HG02938 (cell line): Measurements from ENCODE around the gene MAPK9.
"Not testable (repeated sequence)": the region's sequence is repeated elsewhere in the genome, so short reads cannot be mapped to it uniquely, and the experiment has no call there.

Experiments
- ATAC-seq: cut with Tn5 transposase; IDR thresholded peaks from one replicate; pipeline ENCODE4 v1.9.1; 2021; ENCODE audit warnings: mild to moderate bottlenecking, moderate library complexity; ENCODE audit not compliant: unreplicated experiment

MAPK9 gene

DNA sequence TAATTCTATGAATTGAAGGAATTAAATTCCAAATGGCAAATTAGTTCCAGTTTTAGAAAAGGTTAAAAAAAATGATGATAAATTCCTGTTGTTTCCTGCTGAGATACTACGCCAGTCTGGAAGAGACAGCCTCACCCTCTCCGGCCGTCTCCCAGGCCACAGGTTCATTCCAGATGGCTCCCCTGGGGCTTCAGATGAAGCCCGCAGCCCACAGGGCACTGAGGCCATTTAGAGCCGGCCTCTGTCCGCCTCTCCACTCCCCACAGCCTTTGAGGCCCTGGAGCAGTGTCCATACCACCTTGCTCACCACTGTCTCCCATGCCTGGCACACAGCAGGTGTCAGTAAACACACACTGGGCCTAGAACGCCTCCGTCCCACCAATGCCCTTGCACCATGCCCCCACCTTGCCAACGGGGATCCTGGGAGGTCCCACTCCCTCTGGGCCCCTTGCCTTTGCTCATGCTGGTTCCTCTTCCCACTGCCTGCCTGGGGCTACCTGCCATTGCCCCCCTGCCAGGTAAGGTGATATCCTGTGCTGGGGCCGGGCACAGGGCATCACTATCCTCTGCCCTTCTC, 35.2 kb upstream of the MAPK9 start:
- no peak for ATAC-seq

DNA sequence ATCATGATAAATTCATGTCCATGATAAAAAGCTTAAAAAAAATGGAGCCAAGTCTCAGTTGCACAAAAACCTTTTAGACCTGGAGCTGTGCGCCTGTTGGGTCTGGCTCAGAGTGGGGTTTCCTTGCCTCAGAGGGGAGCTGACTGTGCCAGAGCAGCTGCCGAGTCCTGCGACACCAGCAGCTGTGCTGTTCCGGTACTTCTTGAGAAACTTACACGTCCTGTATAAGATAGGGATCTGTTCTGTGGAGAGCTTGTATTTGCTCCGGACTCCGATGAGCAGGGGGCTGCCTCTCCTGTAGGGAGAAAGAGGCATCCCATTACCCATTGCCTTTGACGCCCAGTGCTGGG, 32.7 kb upstream of the MAPK9 start:
- no peak for ATAC-seq

DNA sequence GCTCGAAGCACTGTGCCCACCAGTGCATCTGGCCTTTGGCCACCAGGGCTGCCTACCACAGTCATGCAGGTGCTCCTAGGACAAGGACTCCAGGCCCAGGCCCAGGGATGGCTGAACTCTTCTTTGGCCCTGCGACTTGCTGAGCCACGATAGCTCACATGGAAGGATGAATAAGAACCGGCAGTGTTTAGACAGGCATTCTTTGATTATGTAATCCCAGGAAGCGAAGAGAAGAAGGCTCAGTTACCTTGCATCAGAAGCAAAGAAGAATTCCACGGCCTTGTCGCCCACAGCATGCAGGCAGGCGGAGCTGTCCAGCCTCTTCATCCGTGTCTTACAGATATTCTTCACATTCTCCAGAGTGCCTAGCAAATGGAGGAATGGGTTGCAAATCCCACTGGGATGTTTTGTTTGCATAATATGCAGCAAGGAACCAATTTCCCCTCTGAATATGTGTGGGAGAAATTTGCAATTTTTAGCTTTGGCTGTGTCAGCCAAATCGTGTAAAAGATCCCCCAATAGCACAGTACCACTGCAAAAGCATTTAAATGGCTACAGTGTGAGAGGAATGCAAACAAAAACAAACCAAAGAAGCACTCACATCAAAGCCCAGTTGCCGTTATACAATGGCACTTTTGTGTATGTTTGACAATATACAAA, 32.2 kb upstream of the MAPK9 start:
- ATAC-seq, result no peak

DNA sequence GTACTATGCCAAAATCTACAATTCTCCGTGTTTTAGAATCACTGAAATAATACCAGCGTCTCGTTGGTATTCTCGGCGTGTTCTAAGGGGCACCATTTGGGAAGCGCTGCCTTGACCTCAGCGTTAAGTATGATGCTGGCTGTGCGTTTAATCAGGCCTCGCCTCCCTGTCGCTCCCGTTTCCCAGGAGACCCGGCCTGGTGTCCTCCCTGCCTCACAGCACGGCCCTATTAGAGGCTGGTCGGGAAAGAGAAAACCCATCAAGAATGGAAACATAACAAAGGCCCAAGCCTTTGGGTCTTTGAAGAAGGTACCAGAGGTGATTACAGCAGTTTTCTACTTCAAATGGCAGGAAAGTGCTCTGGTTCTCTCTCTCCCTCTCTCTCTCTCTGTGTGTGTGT, 31.3 kb upstream of the MAPK9 start:
- ATAC-seq, result no peak

DNA sequence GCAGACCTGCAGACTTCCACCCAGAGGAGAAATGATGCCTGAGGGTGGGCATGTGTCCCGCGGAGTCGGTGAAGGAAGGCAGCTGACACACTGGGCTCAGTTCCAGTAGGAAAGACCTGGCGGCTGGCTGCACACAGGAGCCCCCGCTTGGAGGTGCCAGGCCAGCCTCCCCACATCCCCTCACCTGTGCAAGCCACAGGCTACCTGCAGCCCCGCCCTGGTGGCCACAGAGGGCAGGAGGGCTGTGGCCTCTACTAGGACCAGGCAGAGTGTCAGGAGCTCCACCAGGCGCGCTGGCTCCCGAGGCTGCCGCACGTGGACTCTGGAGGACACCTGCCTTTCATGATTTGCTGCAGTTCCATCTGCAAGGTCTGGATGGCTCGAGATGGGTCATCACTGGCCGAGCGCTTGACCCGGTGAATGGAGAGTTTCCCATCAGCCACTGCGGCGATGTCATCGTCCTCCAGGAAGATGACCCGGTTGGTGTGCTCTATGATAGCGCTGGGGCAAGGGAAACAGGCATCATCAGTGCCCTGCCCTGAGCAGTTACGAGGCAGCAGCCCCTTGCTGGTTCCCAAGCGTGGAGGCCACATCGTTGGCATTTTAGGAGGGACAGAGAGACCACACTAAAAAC, 26.7 kb upstream of the MAPK9 start:
- ATAC-seq, result no peak

DNA sequence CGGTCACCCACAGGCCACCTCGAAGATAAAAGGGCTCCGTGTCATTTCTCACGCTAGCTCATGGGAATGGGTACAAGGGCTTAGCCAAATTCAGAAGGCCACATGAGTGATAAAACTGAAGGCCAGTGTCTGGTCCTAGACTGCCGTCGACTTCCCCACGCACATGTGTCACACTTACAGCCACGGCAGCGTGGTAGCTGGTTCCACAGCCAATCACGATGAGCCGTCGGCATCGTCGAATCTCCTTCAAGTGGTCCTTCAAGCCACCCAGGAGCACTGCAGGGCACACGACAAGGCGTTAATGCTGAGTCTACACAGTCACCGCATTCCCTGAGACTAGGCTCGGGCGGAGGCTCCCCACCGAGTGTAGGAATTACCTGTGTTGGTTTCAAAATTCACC, 24.7 kb upstream of the MAPK9 start:
- ATAC-seq, result no peak

DNA sequence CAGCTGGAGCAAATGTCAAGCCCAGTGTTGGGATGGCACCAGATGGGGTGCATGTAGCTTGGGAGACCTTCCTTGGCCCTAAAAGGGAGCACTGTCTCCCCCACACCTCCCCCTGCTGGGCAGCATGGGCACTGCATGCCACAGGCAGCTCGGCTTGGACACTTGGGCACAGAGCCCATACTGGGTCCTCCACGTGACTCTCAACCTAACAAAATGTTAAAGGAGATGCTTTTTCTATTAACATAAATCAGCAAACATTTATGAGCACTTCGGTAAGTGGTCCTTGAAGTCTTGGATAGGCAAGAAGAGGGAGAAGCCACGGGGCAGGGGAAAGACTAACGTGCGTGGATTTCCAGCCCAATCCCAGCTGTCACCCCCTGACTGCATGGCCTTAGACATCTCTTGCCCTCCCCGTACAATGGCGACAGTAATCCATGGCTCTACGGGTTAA, 23.9 kb upstream of the MAPK9 start:
- ATAC-seq, result peak; percentile 73

DNA sequence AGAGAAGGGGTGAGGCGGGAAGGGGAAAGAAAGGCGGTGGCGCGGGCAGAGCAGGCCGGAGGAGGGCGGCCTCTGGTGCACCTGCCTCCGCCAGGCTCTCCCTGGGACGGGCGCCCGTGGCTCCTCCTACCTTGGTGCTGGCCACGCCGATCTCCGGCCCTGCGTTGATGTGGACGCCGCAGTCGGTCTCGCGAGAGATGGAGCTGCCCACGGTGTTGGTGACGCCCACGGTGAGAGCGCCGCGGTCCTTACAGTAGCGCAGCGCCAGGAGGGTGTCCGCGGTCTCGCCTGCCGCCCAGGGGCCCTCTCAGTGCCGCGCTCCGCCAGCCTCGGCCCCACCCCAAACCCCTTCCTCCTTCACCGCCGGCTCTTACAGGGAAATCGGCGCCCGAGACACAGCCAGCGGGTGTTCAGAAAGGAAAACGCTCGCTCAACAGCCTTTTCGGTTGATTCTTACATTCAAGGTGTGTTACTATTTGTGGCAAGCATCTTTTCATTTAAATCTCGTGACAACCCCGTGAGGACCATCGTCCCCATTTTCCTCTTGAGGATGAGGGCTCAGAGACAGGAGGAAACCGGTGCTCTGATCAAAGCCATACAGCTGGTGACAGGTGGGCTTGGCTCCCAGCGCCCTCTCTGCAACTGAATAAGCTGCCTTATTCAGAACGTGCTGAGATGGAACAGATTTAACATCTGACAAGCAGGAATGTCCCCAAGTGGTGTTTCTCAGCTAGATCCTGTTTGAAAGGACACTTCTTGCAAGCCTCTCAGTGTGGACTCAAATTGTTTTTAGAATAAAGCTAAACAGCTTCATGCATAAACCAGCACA, 22.0 kb upstream of the MAPK9 start:
- ATAC-seq, result no peak

DNA sequence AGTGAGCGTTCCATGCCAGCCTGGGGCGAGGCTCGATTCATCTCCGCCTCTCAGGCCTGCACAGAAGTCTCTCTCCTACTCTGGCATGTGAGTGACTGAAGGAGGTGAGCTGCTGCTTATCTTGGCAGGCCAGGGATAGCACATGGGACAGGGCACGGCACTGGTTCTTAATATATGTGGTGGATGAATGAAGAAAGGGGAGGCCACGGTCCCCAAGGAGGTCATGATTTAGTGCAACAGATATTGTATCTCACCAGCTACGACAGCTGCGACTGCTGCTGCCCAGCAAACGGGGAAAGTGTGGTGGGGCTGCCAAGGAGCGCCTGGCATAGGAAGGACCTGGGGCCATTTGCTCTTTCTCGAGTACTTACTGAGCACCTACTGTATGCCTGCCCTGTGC, 19.3 kb upstream of the MAPK9 start:
- no peak for ATAC-seq

DNA sequence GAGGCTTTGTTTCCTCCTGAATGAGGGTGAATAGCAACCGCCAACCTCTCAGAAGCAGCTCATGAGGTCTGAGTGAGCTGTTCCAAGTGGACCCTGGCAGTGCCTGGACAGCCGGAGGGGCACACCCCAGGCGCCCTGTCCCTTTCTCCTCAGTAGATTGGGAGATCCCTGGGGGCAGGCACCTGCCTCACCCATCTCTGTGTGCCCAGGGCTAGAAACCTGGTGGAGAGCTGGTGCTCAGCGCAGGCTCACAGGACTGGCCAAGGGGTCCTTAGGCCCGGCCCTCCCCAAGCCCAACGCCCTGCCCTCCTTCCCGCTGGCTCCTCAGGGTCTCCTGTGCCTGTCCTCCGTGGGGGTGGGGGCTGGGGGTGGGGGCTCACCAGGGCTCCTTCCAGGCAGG, 14.9 kb upstream of the MAPK9 start:
- no peak for ATAC-seq

DNA sequence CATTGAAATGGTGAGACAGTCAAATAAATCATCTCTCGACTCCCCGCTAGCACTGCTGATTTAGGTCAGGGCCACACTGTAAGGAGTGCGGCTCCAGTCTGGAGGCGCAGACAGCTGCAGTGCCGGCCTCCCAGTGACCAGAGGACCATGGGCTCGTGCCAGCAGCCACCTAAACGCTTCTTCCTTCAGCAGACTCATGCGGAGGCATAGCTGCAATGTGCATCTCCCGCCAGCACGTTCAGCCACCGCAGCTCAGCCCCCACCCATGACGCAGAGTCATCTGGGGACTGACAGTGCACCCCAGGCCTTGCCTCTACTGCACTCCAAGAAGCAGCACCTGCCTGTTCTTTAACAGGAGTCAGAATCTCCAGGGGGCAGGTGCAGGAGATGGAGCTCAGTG, 13.6 kb upstream of the MAPK9 start:
- ATAC-seq, result no peak

DNA sequence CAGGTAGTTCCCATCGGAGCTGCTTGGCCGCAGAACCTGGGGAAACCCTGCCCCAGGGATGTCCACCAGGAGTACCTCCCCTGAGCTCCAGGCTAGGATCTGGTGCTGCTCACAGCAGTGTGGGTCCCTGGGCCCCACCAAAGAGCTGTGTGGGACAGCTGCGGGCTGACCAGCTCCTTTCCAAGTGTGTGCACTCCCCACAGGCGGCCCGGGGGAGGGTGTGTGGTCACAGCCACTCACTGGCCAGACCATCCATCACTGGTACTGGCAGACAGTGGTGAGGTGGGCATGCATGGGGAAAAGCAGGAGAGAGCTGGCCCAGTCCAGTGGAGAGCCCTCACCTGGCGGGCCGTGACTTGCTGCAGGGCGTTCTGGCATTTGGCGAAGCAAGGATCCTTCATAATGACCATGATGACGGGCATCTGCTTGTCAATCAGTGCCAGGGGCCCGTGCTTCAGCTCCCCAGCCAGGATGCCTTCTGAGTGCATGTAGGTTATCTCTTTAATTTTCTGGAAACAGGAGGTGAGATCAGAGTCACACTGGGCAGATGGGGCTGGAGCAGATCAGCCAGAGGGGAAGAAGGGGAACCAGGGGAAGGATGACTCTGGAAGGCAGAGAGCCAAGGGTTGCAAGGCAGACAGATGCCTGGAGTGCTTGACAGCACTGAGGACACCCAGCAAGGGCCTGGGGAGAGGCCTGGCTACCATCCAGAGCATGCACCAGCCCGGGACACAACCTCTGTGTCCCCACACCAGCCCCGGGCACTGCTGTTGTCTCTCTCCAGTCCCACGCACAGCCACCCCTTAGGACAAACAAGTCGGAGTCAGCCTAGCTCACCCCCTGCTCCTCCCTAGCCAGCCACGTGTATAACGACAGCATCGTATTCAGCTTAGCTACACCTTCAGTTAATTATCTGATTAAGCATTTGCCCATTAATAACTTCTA, 12.8 kb upstream of the MAPK9 start:
- no peak for ATAC-seq

DNA sequence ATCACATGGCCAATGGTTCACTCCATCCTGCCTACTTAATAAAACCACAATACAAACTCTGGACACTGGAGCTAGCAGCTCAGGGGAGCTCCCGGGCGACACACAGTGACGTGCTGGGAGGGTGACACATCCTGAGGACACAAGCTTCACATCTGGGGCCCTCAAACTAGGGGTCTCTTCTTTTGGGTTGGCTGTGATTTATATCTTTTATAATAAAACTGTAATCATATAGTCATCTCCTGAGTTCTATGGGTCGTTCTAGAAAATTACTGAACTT, 12.1 kb upstream of the MAPK9 start:
- ATAC-seq, result no peak

DNA sequence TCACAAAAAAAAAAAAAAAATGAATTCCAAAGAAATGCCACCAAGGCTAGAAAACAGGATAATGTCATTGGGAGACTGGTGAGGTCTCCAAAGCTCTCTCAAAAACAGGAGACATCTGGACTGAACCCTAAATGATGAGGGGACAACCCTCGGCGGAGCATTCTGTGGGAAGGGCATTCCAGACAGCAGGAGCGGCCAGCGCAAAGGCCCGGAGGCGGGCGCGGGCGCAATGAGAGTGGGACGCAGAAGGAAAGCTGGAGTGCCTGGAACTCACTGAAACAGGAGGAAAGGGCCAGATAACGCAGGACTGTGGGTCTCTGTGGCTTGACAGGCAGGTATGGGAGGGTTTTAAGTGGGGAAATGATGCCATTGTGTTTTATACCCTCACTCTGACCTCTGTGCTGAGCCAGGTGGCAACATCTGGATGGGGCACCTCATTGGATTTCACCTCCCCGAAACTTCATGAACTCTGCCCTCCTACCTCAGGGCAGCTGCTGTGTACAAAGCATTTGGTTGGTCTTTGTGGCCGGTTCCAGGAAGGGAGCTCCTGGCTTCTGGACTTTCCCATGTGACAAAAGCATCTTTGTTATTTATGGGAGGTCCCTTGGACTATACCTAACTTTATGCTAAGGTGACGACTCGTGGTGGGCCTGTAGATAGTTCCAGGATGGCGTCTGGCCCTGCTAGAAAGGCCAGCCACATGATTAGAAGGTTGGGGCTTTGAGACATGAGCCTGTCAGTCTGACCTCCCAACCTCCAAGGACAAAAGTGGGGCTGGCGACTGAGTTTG, 11.5 kb upstream of the MAPK9 start:
- ATAC-seq, result no peak

DNA sequence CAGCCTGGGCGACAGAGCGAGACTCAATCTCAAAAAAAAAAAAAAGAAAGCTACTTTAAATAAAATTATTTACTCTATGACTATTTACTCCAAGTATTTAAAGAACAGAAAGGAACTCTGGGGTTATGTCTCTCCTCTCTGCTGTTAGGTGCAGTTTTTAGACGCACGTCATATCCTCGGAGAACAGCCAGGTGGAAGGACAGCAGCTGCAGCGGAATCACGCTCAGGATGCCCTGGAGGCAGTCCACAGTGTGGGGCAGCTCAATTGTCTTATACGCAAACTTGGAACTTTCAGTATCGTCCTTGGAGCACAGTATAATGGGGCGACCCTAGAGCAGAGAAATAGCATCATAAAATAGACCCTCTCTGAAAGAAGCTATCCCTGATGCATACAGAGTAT, 10.4 kb upstream of the MAPK9 start:
- no peak for ATAC-seq

DNA sequence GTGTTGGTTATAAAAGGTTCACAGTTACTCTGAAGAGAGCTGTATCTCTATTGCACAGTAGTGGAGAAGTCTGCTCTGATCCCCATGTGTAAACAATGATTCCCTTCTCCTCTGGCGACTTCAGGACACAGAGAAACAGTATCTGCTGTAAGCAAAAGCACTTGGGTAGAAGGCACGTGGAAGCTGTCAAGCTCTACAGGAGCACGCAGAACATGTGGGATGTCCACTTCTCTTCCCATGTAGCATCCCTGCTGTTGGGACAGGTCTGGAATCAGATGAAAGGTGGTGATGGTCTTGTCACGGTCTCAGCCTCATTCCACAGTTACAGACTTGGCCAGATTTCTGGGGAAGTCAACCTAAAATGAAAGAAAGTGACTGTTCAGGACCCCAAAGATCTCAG, 9.4 kb upstream of the MAPK9 start:
- no peak for ATAC-seq

DNA sequence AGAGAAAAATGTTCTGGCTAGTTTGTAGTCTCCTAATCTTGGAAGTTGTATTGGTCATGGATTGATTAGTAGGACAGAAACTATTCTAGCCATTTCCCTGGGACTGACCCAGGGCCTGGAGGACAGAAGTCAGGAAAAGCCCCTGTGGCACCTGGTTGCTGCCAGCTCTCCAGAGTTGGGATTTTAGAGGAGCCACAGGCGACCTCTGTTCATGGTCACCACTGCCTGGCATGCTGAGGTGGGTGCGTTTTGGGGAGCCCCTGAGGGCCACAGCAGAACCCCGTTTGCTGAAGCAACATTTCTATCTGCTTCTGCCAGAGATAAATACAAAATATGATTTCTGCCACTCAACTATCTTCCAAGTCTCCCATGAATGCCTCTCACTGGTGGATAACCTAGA, 7.6 kb upstream of the MAPK9 start:
- no peak for ATAC-seq

DNA sequence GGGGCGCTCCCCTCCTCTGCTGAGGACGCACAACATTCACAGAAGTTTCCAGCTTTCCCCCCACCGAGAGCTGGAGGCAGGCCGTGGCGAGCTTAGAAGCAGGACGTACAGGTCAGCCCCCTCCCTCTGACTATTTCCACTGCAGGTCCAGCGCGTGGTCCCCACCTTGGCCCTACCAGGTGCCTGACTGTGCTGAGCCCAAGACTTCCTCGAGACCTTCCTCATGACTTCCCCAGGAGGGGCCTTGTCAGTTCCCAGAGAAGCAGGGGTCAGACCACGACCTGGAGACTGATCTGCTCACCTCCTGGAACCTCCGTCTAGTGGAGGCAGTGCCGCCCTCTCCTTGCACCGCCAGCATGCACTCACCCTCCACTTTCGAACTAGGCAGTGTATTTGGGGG, 7.1 kb upstream of the MAPK9 start:
- not testable (repeated sequence) for ATAC-seq

DNA sequence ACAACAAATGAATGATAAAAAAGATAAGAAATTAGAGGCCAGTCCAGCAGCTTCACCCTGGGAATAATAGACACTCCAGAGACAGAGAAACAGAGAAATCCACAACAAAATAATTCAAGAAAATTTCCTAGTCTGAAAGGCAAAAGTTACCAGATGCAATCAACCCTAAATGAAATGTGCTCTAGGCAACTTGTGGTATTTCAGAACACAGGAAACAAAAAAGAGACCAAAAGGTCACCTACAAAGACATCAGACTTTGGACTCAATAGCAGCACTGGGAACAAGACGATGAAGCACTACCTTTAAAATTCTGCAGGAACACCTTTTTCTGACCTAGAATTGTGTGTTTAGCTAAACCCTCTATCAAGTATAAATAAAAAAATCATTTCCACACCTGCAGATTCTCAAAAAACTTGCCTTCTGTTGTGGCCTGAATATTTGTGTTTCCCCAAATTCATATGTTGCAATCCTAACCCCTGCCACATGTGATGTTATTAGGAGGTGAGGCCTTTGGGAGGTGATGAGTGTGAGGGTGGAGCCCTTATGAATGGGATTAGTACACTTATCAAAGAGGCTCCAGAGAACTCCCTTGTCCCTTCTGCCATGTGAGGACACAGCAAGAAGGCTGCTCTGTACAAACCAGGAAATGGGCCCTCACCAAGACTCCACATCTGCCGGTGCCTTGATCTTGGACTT, 5.9 kb upstream of the MAPK9 start:
- no peak for ATAC-seq

DNA sequence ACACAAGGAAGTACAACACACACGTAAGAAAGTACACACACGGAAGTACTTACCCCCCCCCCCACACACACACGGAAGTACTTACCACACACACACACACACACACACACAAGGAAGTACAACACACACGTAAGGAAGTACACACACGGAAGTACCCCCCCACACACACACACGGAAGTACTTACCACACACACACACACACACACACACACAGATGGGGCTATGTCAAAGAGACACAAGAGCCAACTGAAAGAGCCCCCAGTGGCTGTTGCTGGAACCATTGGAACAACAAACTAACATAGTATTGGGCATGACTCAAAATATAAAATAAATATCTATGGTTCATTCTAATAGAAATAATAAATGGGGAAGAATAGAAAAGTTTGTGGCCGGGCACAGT, 4.9 kb upstream of the MAPK9 start:
- ATAC-seq, result no peak
